Erythroblast (primary cell): ENCODE results near the gene PARD6B.

Experiments used
- DNase-seq, 2 experiments: peaks; one replicate each; lab custom pipeline; 2025; lab: John Stamatoyannopoulos, UW
- GATA1 ChIP-seq: IDR thresholded peaks from 2 replicates; pipeline ENCODE4 v1.6.1; 2011; ENCODE audit warnings: low read depth, mild to moderate bottlenecking, control low read depth, low read length, moderate library complexity
- POLR2A ChIP-seq: IDR thresholded peaks from 2 replicates; pipeline ENCODE4 v1.6.1; 2011; ENCODE audit warnings: mild to moderate bottlenecking, low read length

PARD6B gene, protein sequence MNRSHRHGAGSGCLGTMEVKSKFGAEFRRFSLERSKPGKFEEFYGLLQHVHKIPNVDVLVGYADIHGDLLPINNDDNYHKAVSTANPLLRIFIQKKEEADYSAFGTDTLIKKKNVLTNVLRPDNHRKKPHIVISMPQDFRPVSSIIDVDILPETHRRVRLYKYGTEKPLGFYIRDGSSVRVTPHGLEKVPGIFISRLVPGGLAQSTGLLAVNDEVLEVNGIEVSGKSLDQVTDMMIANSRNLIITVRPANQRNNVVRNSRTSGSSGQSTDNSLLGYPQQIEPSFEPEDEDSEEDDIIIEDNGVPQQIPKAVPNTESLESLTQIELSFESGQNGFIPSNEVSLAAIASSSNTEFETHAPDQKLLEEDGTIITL

DNA sequence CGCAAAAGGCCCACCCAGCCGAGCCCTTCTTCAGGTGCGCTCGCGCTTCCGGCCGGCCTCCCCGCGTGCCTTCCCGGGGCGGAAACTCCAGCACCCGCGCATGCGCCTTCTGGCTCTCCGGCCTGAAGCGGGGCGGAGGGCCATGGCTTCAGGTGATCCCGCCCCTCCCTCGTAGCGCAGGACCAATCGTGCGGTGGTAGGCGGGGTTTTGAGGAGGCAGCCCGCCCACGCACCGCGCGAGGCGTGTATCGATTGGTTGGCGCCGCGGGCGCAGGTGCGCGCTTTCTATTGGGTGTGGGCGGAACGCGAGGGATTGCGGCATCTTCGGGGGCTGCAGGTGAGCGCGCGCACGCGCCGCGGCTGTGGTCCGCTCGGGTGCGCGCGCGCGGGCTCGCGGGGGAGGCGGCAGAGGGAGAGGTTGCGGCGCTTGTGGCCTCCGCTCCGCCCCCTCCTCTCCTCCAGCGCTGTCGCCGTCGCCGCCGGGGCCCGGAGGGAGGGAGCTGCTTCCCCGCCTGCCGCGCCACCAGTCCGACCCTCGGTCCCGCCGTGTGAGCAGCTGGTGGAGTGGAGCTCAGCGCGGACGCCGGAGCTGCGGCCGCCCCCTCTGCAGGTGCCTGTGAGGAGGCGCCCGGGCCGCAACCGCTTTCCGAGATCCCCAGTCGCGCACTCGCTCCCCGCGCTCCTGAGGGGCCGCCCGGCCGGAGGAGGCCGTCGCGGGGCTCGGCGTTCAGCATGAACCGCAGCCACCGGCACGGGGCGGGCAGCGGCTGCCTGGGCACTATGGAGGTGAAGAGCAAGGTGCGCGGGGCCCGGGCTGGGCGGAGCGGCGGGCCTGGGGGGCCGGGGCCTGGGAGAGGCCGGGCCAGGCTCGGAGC lies at the start of gene PARD6B:
PARD6B (plus strand) TSS at position 526 of the 875 bp plus-strand sequence; CDS start at position 733, 207 bp downstream.
- TF ChIP-seq POLR2A (peak; percentile 66), GATA1 (no peak)
- peak; percentile 99 to 100 for DNase-seq

DNA sequence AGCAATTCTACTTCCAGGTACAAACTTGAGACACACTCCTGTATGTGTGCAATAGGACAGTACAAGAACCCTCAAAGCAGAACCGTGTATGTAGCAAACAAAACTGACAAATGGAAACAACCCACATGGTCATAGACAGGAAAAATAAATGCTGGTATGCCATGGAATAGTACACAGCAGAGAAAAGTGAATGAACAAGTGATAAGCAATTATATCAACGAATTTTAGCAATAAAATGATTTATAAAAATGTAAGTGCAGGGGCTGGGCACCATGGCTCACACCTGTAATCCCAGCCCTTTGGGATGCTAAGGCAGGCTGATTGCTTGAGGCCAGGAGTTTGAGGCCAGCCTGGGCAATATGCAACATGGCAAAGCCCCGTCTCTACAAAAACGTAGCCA lies 49.3 kb upstream of the PARD6B start:
- no peak for DNase-seq
- TF ChIP-seq POLR2A (no peak), GATA1 (no peak)

DNA sequence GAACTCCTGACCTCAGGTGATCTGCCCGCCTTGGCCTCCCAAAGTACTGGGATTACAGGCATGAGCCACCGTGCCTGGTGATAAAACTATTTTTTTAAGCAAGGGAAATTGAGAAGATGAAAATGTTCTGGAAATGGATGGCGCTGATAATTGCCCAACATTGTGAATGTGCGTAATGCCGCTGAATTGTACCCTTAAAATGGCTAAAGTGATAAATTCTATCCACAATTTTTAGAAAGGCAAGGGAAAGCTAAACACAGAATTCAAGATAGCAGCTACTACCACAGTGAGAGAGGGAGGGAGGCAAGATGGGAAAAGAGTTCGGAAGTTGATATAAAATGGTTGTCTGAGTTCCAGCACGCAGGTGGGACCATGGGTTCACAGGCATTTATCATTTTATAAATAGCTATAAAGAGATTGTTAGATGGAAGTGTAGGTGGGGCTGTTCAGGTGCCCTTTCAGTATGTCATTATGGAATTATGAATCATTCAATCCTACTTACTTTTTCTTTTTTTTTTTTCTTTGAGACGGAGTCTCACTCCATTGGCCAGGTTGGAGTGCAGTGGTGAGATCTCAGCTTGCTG lies 48.3 kb upstream of the PARD6B start:
- TF ChIP-seq GATA1 (no peak), POLR2A (no peak)
- no peak for DNase-seq

DNA sequence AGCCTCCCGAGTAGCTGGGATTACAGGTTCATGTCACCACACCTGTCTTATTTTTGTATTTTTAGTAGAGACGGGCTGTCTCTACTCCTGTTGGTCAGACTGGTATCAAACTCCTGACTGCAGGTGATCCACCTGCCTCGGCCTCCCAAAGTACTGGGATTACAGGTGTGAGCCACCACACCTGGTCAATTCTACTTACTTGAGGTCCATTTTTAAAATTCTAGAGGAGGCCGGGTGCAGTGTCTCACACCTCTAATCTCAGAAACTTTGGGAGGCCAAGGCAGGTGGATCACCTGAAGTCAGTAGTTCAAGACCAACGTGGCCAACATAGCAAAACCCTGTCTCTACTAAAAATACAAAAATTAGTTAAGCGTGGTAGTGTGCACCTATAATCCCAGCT lies 47.8 kb upstream of the PARD6B start:
- TF ChIP-seq GATA1 (no peak), POLR2A (no peak)
- no peak for DNase-seq

DNA sequence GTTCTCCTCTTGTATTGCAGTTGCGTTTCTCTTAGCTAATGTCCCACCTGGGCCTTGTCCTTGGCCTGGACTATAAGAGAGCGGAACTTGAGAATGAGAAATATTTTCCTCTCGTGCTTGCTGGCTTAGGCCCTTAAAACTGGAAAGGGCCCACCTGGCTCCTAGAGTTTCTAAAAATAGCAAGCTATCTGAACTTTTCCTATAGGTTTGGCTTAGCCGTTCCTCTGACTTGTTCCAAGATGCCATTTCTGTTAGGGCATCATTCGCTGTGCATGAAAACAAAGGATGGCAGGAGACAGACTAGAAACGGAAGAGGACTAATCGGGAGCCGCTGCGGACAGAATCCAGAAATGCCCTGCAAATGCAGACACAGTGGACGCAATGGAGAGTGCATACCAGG lies 44.6 kb upstream of the PARD6B start:
- no peak for DNase-seq
- TF ChIP-seq GATA1 (no peak), POLR2A (no peak)

DNA sequence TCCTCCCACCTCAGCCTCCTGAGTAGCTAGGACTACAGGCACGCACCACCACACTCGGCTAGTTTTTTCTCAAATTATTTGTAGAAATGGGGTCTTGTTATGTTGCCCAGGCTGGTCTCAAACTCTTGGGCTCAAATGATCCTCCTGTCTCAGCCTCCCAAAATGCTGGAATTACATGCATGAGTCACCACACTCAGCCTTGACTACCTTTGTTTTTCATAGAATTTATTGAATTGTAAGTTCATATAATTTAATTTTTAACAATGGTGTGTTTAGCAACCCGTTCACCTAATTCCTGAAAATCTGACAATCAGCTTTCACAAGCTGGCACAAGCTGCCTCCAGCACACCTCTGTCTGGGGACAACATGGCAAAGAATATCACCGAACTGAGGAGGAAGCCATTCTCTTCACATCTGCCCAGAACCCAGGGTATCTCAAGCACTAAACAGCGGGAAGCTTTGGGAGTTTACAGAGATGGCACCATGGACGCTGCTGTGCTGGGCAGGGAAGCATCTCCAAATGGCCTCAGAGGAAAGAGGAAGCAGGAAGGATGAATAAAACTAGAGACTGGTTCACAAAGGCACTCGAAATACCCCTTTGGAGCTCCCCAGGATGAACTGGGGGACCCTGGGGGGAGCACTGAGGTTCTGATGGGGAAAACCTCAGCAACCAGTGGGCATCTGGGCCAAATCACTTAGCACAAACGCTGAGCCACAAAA lies 43.0 kb upstream of the PARD6B start:
- no peak for DNase-seq
- TF ChIP-seq POLR2A, result no peak
- no peak for TF ChIP-seq GATA1

DNA sequence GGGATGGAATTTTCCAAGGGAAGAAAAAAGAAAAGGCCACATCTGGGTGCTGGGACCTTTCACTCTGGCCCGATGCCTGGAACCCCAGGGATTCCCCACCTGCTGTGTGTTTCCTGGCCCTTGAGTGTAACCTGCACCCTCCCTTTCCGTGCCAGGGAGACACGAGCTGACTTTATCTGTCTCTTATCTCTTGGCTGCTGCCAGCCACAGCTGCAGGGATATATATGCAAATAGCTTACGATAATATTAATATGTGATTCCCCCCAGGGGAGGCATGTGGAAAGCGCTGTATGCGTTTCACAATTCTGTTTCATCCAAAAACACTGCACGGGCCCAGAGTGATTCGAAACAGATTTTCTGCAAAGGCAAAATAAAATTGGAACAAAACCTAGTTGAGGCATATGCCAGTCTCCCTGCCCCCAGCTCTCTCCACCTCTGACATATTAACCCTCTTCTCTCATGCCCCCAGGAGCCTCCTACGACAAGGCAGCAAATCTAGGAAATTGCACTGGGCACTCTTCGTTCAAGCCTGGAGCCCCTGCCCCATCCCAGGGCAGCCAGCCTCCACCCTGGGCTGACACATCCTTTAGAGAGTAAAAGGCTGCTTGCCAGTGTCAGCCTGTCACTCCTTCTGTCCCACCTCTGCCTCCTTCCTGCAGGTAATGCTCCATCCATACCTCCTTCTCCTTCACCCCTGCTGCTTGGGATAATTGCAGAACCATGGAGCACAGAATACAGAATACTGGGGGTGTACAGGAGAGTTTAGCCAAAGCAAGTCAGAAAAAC lies 41.3 kb upstream of the PARD6B start:
- DNase-seq, result peak; percentile 72 to 82
- no peak for TF ChIP-seq POLR2A
- no peak for TF ChIP-seq GATA1

DNA sequence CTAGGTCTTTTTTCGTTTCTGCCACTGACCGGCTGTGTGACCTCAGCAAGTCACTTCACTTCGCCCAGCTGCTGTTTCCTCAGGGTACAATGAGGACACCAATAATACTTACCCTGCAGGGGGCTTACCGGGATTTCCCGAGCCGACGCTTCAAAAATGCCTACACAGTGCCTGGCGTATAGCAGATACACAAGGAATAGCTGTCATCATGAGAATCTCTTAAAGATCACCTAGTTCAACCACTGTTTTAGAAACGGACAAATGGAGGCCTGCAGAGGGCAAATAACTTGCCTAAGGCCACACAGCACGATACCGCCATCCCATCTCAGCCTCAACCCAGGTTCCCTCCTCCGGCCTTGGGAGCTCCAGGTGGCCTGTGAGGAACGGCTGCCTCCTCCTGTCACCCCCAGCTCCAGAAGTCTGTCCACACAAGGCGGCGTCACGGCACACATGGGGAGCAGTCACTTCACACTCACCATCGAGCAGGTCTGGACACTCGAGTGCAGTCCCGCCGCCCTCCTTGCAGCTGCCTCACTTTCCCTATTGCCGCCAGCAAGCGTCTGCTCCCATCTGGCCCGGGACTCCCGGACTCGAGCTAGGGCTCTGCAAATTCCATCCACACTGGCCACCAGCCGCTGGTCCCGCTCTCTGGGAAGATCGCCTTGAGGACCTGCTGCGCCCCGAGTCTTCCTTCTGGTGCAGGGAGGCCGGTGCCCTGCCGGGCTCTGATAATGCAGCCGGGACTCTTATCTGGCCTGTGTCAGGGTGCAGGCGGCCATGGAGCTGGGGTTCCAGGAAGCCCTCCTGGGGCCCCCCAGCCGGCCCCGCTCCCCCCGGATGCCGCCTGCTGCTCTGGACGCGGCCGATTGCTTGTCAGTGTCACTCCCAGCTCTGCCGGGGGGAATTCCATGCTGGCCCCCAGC lies 40.5 kb upstream of the PARD6B start, which contains the start of gene RIPOR3:
RIPOR3 (minus strand) TSS at position 893 of the 923 bp plus-strand sequence; CDS start at position 479, 414 bp downstream.
- TF ChIP-seq GATA1 (peak; percentile 97), POLR2A (peak; percentile 67)
- DNase-seq, result peak; percentile 95 to 97

DNA sequence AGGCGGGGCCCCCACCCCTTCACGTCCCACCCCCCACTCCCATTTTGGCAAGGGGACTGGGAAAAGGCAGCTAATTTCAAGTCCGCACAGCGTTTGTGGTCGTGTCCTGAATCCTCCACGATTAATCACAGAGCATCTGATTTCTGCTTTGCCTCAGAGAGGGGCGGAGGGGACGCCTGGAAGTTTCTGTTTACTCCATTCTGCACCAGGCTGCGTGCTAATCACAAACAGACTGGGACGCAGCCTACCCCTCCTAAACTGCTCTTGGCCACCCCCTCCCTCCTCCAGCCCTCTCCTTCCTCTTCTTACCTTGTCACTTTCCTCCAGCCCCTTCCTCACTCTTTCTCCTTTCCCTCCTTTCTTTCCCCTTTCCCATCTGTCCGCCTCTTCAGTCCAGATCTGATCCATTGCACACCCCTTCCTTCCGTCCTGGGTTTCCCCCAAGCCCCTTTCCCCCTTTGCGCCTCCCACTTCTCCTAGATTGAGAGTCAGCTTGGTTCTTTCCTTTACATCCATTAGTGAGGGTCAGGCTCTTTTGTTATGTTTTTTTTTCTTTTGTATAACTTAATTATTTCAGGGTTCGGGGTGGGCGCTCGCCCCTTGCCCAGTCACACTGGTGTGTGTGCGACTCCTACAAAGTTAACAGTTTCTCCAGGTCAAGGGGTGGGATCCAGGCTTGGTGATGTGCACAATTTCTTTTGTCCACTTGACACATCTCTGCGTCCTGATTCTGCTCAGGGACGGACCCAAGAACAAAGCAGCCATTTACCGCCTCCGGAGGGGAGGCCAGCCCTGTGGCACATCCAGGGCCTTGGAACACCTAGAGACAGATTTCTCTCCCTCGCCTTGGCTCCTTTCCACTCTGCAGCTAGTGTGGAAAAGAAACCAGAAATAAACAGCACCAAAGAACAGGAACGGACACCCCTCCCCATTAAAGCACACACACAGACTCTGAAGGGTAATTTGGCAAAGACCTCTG lies 39.5 kb upstream of the PARD6B start:
- DNase-seq, result peak; percentile 90 to 91
- TF ChIP-seq POLR2A (no peak), GATA1 (no peak)

DNA sequence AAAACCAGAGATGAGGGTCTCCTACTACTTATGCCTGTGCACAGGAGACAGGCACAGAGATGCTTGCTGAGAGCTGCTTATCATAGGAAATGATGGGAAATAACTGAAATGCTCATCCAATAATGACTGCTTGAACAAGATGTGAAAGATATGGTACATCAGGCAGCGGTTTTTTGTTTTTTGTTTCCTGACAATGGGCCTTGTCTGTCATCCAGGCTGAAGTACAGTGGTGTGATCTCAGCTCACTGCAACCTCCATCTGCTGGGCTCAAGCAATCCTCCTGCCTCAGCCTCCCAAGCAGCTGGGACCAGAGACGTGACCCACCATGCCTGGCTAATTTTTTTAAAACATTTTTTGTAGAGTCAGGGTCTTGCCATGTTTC lies 38.8 kb upstream of the PARD6B start:
- TF ChIP-seq GATA1 (no peak), POLR2A (no peak)
- peak; percentile 34 to 43 for DNase-seq

DNA sequence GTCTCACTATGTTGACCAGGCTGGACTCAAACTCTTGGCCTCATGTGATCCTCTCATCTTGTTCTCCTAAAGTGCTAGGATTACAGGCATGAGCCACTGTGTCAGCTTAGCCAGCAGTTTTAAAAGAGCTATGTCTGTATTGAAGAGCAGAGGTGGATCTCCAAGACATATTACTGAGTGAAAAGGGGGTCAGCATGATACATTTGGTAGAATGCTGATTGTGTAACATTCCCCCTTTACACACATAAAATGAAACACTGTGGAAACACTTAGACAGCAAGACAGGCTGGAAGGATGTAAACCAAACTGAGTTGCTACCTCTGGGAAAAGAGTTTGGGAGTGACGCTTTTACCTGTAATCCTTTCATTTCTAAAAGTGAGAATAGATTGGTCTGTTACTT lies 38.4 kb upstream of the PARD6B start:
- no peak for DNase-seq
- TF ChIP-seq POLR2A (no peak), GATA1 (no peak)
